ENCODE measurements around the gene MED10. TPM values are rescaled to one million over a fixed set of nuclear protein-coding genes. Genes with fewer than 3 reads are reported as not detected.

The MED10 gene
- total RNA-seq, 2 donors from 2014 or later: 22.1 to 28.6 TPM

DNA sequence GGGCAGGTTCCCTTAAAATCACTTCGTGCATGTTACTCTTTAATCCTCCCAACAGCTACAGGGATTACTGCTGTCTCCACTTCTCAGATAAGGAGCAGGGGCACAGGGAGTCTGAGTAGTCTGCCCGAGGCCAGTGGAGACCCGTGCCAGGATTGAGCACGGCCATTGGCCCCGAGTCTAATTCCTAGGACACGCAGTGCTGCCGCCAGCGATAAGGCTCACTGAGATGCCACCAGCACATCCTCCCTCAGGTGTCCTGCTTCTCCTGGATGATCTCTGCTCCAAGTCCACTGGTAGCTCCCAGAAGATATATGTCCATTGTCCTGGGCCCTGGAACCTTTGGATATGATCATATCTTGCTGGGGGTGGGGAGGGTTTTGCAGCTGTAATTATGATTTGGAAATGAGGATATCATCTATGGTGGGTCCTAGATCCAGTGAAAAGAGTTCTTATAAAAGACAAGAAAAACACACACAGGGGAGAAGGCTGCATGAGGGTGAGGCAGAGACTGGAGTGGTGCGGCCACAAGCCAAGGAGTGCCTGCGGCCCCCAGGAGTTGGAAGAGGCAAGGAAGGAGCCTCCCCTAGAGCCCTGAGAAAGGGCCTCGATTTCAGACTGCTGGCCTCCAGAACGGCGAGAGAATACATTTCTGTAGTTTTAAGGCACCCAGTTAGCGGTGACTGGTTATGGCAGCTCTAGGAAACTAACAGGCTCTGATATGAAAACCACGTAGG, 19.4 kb upstream of the MED10 start:
- TF ChIP-seq, protein P1, sequence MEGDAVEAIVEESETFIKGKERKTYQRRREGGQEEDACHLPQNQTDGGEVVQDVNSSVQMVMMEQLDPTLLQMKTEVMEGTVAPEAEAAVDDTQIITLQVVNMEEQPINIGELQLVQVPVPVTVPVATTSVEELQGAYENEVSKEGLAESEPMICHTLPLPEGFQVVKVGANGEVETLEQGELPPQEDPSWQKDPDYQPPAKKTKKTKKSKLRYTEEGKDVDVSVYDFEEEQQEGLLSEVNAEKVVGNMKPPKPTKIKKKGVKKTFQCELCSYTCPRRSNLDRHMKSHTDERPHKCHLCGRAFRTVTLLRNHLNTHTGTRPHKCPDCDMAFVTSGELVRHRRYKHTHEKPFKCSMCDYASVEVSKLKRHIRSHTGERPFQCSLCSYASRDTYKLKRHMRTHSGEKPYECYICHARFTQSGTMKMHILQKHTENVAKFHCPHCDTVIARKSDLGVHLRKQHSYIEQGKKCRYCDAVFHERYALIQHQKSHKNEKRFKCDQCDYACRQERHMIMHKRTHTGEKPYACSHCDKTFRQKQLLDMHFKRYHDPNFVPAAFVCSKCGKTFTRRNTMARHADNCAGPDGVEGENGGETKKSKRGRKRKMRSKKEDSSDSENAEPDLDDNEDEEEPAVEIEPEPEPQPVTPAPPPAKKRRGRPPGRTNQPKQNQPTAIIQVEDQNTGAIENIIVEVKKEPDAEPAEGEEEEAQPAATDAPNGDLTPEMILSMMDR (conservative IDR thresholded peaks at IDR 0.05): no peak
- peaks cover 16% of the 10 kb centered on the region for H3K27me3 Mint-ChIP-seq (ENCODE audit: insufficient read depth)

GRCh38 chr5:6396836-6397535, 18.6 kb upstream of the MED10 start:
- Histone ChIP-seq H3K9me3 (ENCODE audit: control insufficient read depth, low read length) (no peaks in the 10 kb centered on the region), H3K4me3 (ENCODE audit: low read length) (no peak overlapping the region), H3K9ac (ENCODE audit: extremely low read depth, low read length, poor library complexity, severe bottlenecking) (no peak overlapping the region), H3K4me1 (ENCODE audit: control insufficient read depth, insufficient read depth, low read length) (no peaks in the 10 kb centered on the region), H3K36me3 (ENCODE audit: control insufficient read depth, insufficient read depth, low read length) (no peaks in the 10 kb centered on the region), H3K27ac (ENCODE audit: low read depth, low read length) (no peak overlapping the region), H3K27me3 (ENCODE audit: control insufficient read depth, insufficient read depth, low read length, poor library complexity, severe bottlenecking) (peaks cover 21% of the 10 kb centered on the region)
- no peaks in the 10 kb centered on the region for H3K36me3 Mint-ChIP-seq (ENCODE audit: low read depth)
- WGBS, 2 experiments (ENCODE audit: insufficient coverage in 1 of 2, insufficient read length in 1 of 2): 91 to 94% methylated on average over 8 to 11 of the region's 11 CpGs
- H3K27me3 Mint-ChIP-seq (ENCODE audit: insufficient read depth): peaks cover 20% of the 10 kb centered on the region
- TF ChIP-seq, protein P1 (conservative IDR thresholded peaks at IDR 0.05): no peak
- DNase-seq: peak; percentile 33
- no peak overlapping the region for H3K27ac Mint-ChIP-seq
- no peaks in the 10 kb centered on the region for H3K4me1 Mint-ChIP-seq
- no peak overlapping the region for H3K4me3 Mint-ChIP-seq
- H3K9me3 Mint-ChIP-seq: peaks cover 3% of the 10 kb centered on the region

More for the DNA sequence above, 19.4 kb upstream of the MED10 start:
- H3K4me1 Mint-ChIP-seq: peaks cover 4% of the 10 kb centered on the region
- no peak overlapping the region for H3K4me3 ChIP-seq (ENCODE audit: low read length)
- peaks cover 21% of the 10 kb centered on the region for H3K27me3 ChIP-seq (ENCODE audit: control insufficient read depth, insufficient read depth, low read length, poor library complexity, severe bottlenecking)
- H3K9me3 ChIP-seq (ENCODE audit: control insufficient read depth, low read length): no peaks in the 10 kb centered on the region
- H3K4me1 ChIP-seq (ENCODE audit: control insufficient read depth, insufficient read depth, low read length): no peaks in the 10 kb centered on the region
- WGBS, 2 experiments (ENCODE audit: insufficient coverage in 1 of 2, insufficient read length in 1 of 2): 89 to 95% methylated on average over 12 to 15 of the region's 15 CpGs
- no peak overlapping the region for H3K4me3 Mint-ChIP-seq
- no peaks in the 10 kb centered on the region for H3K36me3 ChIP-seq (ENCODE audit: control insufficient read depth, insufficient read depth, low read length)
- H3K27ac Mint-ChIP-seq: no peak overlapping the region
- H3K9me3 Mint-ChIP-seq: peaks cover 3% of the 10 kb centered on the region
- peak; percentile 3 for DNase-seq
- H3K9ac ChIP-seq (ENCODE audit: extremely low read depth, low read length, poor library complexity, severe bottlenecking): no peak overlapping the region
- H3K36me3 Mint-ChIP-seq (ENCODE audit: low read depth): no peaks in the 10 kb centered on the region
- no peak overlapping the region for H3K27ac ChIP-seq (ENCODE audit: low read depth, low read length)

GRCh38 chr5:6396043-6396442, 17.7 kb upstream of the MED10 start:
- H3K36me3 Mint-ChIP-seq (ENCODE audit: low read depth): no peaks in the 10 kb centered on the region
- Histone ChIP-seq H3K4me3 (ENCODE audit: low read length) (no peak overlapping the region), H3K36me3 (ENCODE audit: control insufficient read depth, insufficient read depth, low read length) (no peaks in the 10 kb centered on the region), H3K9ac (ENCODE audit: extremely low read depth, low read length, poor library complexity, severe bottlenecking) (no peak overlapping the region), H3K4me1 (ENCODE audit: control insufficient read depth, insufficient read depth, low read length) (no peaks in the 10 kb centered on the region), H3K9me3 (ENCODE audit: control insufficient read depth, low read length) (no peaks in the 10 kb centered on the region), H3K27ac (ENCODE audit: low read depth, low read length) (no peak overlapping the region), H3K27me3 (ENCODE audit: control insufficient read depth, insufficient read depth, low read length, poor library complexity, severe bottlenecking) (peaks cover 21% of the 10 kb centered on the region)
- H3K27me3 Mint-ChIP-seq (ENCODE audit: insufficient read depth): peaks cover 21% of the 10 kb centered on the region
- H3K4me1 Mint-ChIP-seq: no peaks in the 10 kb centered on the region
- H3K27ac Mint-ChIP-seq: no peak overlapping the region
- TF ChIP-seq, protein P1 (conservative IDR thresholded peaks at IDR 0.05): no peak
- 88 to 90% methylated on average over 8 of the region's 8 CpGs for WGBS, 2 experiments (ENCODE audit: insufficient coverage in 1 of 2, insufficient read length in 1 of 2)
- H3K9me3 Mint-ChIP-seq: peaks cover 3% of the 10 kb centered on the region
- DNase-seq: peak; percentile 16
- H3K4me3 Mint-ChIP-seq: no peak overlapping the region
